HEK293 (cell line): ENCODE measurements around the gene RNASE4.

Experiments used
- CTCF ChIA-PET: fragments of 350-600 bp; formaldehyde crosslinking; extraction: SDS; loops from one replicate; lab custom pipeline; 2021; ENCODE audit warnings: antibody characterized with exemption; lab: Yijun Ruan, JAX
- POLR2A ChIA-PET: fragments of 300-600 bp; formaldehyde crosslinking; extraction: SDS; loops from one replicate; lab custom pipeline; 2020; ENCODE audit warnings: antibody characterized with exemption, inconsistent platforms; lab: Yijun Ruan, JAX
- H3K27ac ChIP-seq: fragments of 200-500 bp; sonication (Bioruptor generic); 2 replicates; pipeline ENCODE4 v1.5.1; 2014; ENCODE audit warnings: low read depth, low read length, control low read depth, inconsistent platforms; ENCODE audit errors: extremely low read depth
- H3K36me3 ChIP-seq, 2 experiments: fragments of 200-500 bp in 1 of 2; sonication (Bioruptor generic) in 1 of 2; 1 replicate in 1 of 2; 2 replicates in 1 of 2; pipeline ENCODE4 v1.5.1; 2014 to 2017; ENCODE audit warnings: inconsistent platforms in 2 of 2, low read length in 2 of 2; ENCODE audit not compliant: control insufficient read depth in 2 of 2, insufficient read depth in 1 of 2
- H3K4me1 ChIP-seq: fragments of 200-500 bp; sonication (Bioruptor generic); 2 replicates; pipeline ENCODE4 v1.5.1; 2014; ENCODE audit warnings: mild to moderate bottlenecking, low read length, inconsistent platforms; ENCODE audit not compliant: control insufficient read depth, insufficient read depth
- H3K4me3 ChIP-seq: 2 replicates; pipeline ENCODE4 v1.5.1; 2011; ENCODE audit warnings: low read depth, mild to moderate bottlenecking, control low read depth, low read length, moderate library complexity
- H3K9me3 ChIP-seq: fragments of 200-500 bp; sonication (Bioruptor generic); 2 replicates; pipeline ENCODE4 v1.5.1; 2014; ENCODE audit warnings: low read depth, low read length, inconsistent platforms; ENCODE audit not compliant: control insufficient read depth, insufficient read depth
- CTCF ChIP-seq: fragments of 450-650 bp; formaldehyde crosslinking; IDR thresholded peaks from 2 replicates; pipeline ENCODE4 v1.5.1; 2016; ENCODE audit warnings: missing biosample characterization, missing genetic modification characterization
- MEIS1 ChIP-seq: sonication (generic); formaldehyde crosslinking; IDR thresholded peaks from 2 replicates; pipeline ENCODE4 v1.8.1; 2022; ENCODE audit warnings: missing genetic modification reagents, mild to moderate bottlenecking, borderline replicate concordance
- PBX3 ChIP-seq: sonication (generic); formaldehyde crosslinking; IDR thresholded peaks from 2 replicates; pipeline ENCODE4 v1.8.1; 2022; ENCODE audit warnings: mild to moderate bottlenecking, moderate library complexity, missing genetic modification reagents
- PRDM4 ChIP-seq: fragments of 450-650 bp; formaldehyde crosslinking; IDR thresholded peaks from 2 replicates; pipeline ENCODE4 v1.5.1; 2017; ENCODE audit warnings: missing biosample characterization, missing genetic modification characterization
- ZBTB21 ChIP-seq: fragments of 450-650 bp; formaldehyde crosslinking; IDR thresholded peaks from 2 replicates; pipeline ENCODE4 v1.5.1; 2017; ENCODE audit warnings: missing biosample characterization, missing genetic modification characterization
- ZBTB44 ChIP-seq: fragments of 450-650 bp; IDR thresholded peaks from 2 replicates; pipeline ENCODE4 v1.5.1; 2018; ENCODE audit warnings: missing biosample characterization, mild to moderate bottlenecking, missing genetic modification characterization
- ZBTB6 ChIP-seq: fragments of 450-650 bp; formaldehyde crosslinking; IDR thresholded peaks from 2 replicates; pipeline ENCODE4 v1.5.1; 2017; ENCODE audit warnings: missing biosample characterization, missing genetic modification characterization
- ZNF146 ChIP-seq: fragments of 450-650 bp; formaldehyde crosslinking; IDR thresholded peaks from 2 replicates; pipeline ENCODE4 v1.5.1; 2016; ENCODE audit warnings: missing biosample characterization, missing genetic modification characterization
- ZNF157 ChIP-seq: fragments of 450-650 bp; formaldehyde crosslinking; IDR thresholded peaks from 2 replicates; pipeline ENCODE4 v1.5.1; 2016; ENCODE audit warnings: missing biosample characterization, missing genetic modification characterization
- ZNF18 ChIP-seq: fragments of 450-650 bp; formaldehyde crosslinking; IDR thresholded peaks from 2 replicates; pipeline ENCODE4 v1.5.1; 2016; ENCODE audit warnings: missing biosample characterization, missing genetic modification characterization
- ZNF211 ChIP-seq: fragments of 450-650 bp; formaldehyde crosslinking; IDR thresholded peaks from 2 replicates; pipeline ENCODE4 v1.5.1; 2016; ENCODE audit warnings: low read depth, missing biosample characterization, missing genetic modification characterization
- ZNF223 ChIP-seq: fragments of 450-650 bp; formaldehyde crosslinking; IDR thresholded peaks from 2 replicates; pipeline ENCODE4 v1.5.1; 2016; ENCODE audit warnings: missing biosample characterization, missing genetic modification characterization
- ZNF280D ChIP-seq: fragments of 450-650 bp; formaldehyde crosslinking; IDR thresholded peaks from 2 replicates; pipeline ENCODE4 v1.5.1; 2016; ENCODE audit warnings: missing biosample characterization, missing genetic modification characterization
- ZNF350 ChIP-seq: fragments of 450-650 bp; formaldehyde crosslinking; IDR thresholded peaks from 2 replicates; pipeline ENCODE4 v1.5.0; 2017; ENCODE audit warnings: missing biosample characterization, mild to moderate bottlenecking, missing genetic modification characterization
- ZNF521 ChIP-seq: fragments of 450-650 bp; formaldehyde crosslinking; IDR thresholded peaks from 2 replicates; pipeline ENCODE4 v1.5.1; 2017; ENCODE audit warnings: missing biosample characterization, mild to moderate bottlenecking, missing genetic modification characterization
- ZNF548 ChIP-seq: fragments of 450-650 bp; formaldehyde crosslinking; IDR thresholded peaks from 2 replicates; pipeline ENCODE4 v1.5.1; 2016; ENCODE audit warnings: missing biosample characterization, missing genetic modification characterization
- ZNF677 ChIP-seq: fragments of 450-650 bp; IDR thresholded peaks from 2 replicates; pipeline ENCODE4 v1.5.0; 2018; ENCODE audit warnings: missing biosample characterization, mild to moderate bottlenecking, missing genetic modification characterization, moderate library complexity
- ZNF76 ChIP-seq: fragments of 450-650 bp; formaldehyde crosslinking; IDR thresholded peaks from 2 replicates; pipeline ENCODE4; 2016; ENCODE audit warnings: low read depth, missing biosample characterization, missing genetic modification characterization, borderline replicate concordance
- ZNF837 ChIP-seq: fragments of 450-650 bp; formaldehyde crosslinking; IDR thresholded peaks from 2 replicates; pipeline ENCODE4 v1.5.1; 2016; ENCODE audit warnings: missing biosample characterization, missing genetic modification characterization
- ZSCAN16 ChIP-seq: fragments of 450-650 bp; formaldehyde crosslinking; IDR thresholded peaks from 2 replicates; pipeline ENCODE4 v1.5.1; 2016; ENCODE audit warnings: missing biosample characterization, missing genetic modification characterization

The RNASE4 gene

GRCh38 chr14:20698018-20698329 lies 13.6 kb downstream of the RNASE4 start:
- POLR2A ChIA-PET: no interaction called here
- Histone ChIP-seq H3K36me3 (no peaks in the 10 kb centered on the region), H3K4me3 (no peak overlapping the region)
- TF ChIP-seq MEIS1 (no peak), CTCF (tag by site-specific recombination) (no peak), ZNF223 (tag by site-specific recombination) (no peak), ZNF677 (no peak), PRDM4 (tag by site-specific recombination) (no peak)
- TF ChIP-seq, all 188 proteins: peak for 0
- Histone ChIP-seq H3K27ac (no peak overlapping the region), H3K4me1 (no peaks in the 10 kb centered on the region), H3K9me3 (no peaks in the 10 kb centered on the region)
- CTCF ChIA-PET: interaction anchor here (0.6 to 5.1 kb wide), 19 partner anchors 9 to 432 kb away, joined by 3 to 44 read pairs (median 5); no protein-coding TSS in a partner anchor

GRCh38 chr14:20698934-20699333 lies 14.6 kb downstream of the RNASE4 start:
- CTCF ChIA-PET: interaction anchor here (0.6 to 5.1 kb wide), 17 partner anchors 12 to 406 kb away, joined by 3 to 44 read pairs (median 5); no protein-coding TSS in a partner anchor
- H3K4me3 ChIP-seq: no peak overlapping the region
- TF ChIP-seq ZNF76 (tag by site-specific recombination) (no peak), ZSCAN16 (tag by site-specific recombination) (no peak), ZNF211 (tag by site-specific recombination) (no peak), ZNF837 (tag by site-specific recombination) (no peak), ZBTB21 (tag by site-specific recombination) (no peak), ZBTB6 (tag by site-specific recombination) (no peak), ZNF280D (tag by site-specific recombination) (no peak), ZNF521 (tag by site-specific recombination) (no peak), ZNF18 (no peak), ZNF146 (tag by site-specific recombination) (no peak), ZNF157 (tag by site-specific recombination) (no peak), ZNF548 (tag by site-specific recombination) (no peak), ZNF350 (tag by site-specific recombination) (no peak), ZBTB44 (tag by site-specific recombination) (no peak), PBX3 (CRISPR knock-in tag) (no peak)
- POLR2A ChIA-PET: no interaction called here
- H3K4me1 ChIP-seq: no peaks in the 10 kb centered on the region
- no peak overlapping the region for H3K27ac ChIP-seq
- H3K36me3 ChIP-seq: no peaks in the 10 kb centered on the region
- no peaks in the 10 kb centered on the region for H3K9me3 ChIP-seq
